Retinal pigment epithelial cell (primary cell): ENCODE measurements around the gene ZDHHC22.

Source experiments
- DNase-seq: peaks from one replicate; pipeline ENCODE4 v3.0.0-alpha.2; 2010; ENCODE audit warnings: low read depth
- H3K4me3 ChIP-seq: 2 replicates; pipeline ENCODE4 v1.5.1; 2011; ENCODE audit warnings: mild to moderate bottlenecking, low read length, control low read depth, moderate library complexity
- TF ChIP-seq, protein P1 (sequence below): conservative IDR thresholded peaks from 2 replicates; pipeline ENCODE4 v1.5.1; 2011; ENCODE audit warnings: low read depth, low read length, control low read depth, inconsistent platforms

ZDHHC22 gene

DNA sequence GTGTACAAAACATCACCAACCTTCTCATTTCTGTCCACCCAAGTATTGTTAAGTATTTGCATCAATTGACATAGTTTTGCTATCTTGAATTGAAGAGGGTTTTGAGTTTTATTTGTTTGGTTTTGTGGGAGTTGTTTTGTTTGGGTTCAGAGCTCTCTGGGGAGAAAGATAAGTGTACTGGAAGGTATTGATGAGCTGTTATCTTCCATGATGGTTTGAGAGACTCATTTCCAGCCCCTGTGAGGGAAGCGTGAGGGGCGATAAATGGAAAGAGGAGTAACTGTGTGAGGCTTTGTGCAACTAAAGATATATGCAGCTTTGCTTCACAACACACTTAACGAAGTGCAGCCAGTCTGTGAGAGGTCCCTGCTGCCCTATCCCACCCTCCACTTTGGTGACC, 59.2 kb downstream of the ZDHHC22 start:
- no peak overlapping the region for H3K4me3 ChIP-seq
- TF ChIP-seq, protein P1, sequence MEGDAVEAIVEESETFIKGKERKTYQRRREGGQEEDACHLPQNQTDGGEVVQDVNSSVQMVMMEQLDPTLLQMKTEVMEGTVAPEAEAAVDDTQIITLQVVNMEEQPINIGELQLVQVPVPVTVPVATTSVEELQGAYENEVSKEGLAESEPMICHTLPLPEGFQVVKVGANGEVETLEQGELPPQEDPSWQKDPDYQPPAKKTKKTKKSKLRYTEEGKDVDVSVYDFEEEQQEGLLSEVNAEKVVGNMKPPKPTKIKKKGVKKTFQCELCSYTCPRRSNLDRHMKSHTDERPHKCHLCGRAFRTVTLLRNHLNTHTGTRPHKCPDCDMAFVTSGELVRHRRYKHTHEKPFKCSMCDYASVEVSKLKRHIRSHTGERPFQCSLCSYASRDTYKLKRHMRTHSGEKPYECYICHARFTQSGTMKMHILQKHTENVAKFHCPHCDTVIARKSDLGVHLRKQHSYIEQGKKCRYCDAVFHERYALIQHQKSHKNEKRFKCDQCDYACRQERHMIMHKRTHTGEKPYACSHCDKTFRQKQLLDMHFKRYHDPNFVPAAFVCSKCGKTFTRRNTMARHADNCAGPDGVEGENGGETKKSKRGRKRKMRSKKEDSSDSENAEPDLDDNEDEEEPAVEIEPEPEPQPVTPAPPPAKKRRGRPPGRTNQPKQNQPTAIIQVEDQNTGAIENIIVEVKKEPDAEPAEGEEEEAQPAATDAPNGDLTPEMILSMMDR: no peak
- DNase-seq: no peak
